ENCODE measurements around the gene TRIP13. TPM values are rescaled to one million over a fixed set of nuclear protein-coding genes. Genes with fewer than 3 reads are reported as not detected.

Gene TRIP13
- total RNA-seq, 1 donor = 4.0 TPM

DNA sequence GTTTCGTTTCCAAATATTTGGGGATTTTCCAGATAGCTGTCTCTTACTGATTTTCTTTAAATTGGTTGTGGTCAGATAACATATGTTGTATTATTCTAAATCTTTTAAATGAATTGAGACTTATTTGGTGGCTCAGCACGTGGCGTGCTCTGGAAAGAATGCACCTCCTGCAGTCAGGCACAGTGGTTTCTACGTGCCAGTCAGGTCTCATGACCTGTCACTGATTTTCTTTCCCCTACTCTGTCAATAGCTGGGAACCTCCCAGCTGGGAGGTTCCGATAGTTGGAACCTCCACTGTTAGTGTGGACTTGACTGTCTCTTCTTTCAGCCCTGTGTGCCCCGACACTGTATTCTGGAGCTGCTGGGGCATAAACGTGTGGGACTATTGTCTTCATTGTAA, 27.6 kb downstream of the TRIP13 start:
- Histone ChIP-seq H3K9me3 (ENCODE audit: low read depth, low read length) (no peaks in the 10 kb centered on the region), H3K79me2 (ENCODE audit: insufficient read depth, low read length) (no peaks in the 10 kb centered on the region), H3K27me3 (ENCODE audit: insufficient read depth, low read length) (peaks cover 2% of the 10 kb centered on the region), H3K4me2 (ENCODE audit: insufficient read depth, low read length) (no peak overlapping the region), H2AFZ (ENCODE audit: low read length) (no peak overlapping the region), H3K36me3 (ENCODE audit: insufficient read depth, low read length) (peaks cover 13% of the 10 kb centered on the region), H3K4me3 (ENCODE audit: insufficient read depth, low read length) (no peak overlapping the region), H3K4me1 (ENCODE audit: insufficient read depth, low read length) (no peaks in the 10 kb centered on the region), H4K20me1 (ENCODE audit: insufficient read depth, low read length) (no peaks in the 10 kb centered on the region), H3K27ac (ENCODE audit: low read depth, low read length) (no peak overlapping the region)
- TF ChIP-seq, protein P1, sequence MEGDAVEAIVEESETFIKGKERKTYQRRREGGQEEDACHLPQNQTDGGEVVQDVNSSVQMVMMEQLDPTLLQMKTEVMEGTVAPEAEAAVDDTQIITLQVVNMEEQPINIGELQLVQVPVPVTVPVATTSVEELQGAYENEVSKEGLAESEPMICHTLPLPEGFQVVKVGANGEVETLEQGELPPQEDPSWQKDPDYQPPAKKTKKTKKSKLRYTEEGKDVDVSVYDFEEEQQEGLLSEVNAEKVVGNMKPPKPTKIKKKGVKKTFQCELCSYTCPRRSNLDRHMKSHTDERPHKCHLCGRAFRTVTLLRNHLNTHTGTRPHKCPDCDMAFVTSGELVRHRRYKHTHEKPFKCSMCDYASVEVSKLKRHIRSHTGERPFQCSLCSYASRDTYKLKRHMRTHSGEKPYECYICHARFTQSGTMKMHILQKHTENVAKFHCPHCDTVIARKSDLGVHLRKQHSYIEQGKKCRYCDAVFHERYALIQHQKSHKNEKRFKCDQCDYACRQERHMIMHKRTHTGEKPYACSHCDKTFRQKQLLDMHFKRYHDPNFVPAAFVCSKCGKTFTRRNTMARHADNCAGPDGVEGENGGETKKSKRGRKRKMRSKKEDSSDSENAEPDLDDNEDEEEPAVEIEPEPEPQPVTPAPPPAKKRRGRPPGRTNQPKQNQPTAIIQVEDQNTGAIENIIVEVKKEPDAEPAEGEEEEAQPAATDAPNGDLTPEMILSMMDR (IDR thresholded peaks at IDR 0.05; ENCODE audit: extremely low read depth, low read depth, low read length) = no peak
- no peak for DNase-seq (ENCODE audit: insufficient read length, low spot score, missing footprints)

- Histone ChIP-seq H3K4me3 (ENCODE audit: insufficient read depth, low read length) (no peak overlapping the region), H4K20me1 (ENCODE audit: insufficient read depth, low read length) (no peaks in the 10 kb centered on the region), H3K9me3 (ENCODE audit: low read depth, low read length) (no peaks in the 10 kb centered on the region), H3K27me3 (ENCODE audit: insufficient read depth, low read length) (peaks cover 16% of the 10 kb centered on the region), H3K79me2 (ENCODE audit: insufficient read depth, low read length) (no peaks in the 10 kb centered on the region), H2AFZ (ENCODE audit: low read length) (no peak overlapping the region), H3K27ac (ENCODE audit: low read depth, low read length) (no peak overlapping the region), H3K4me2 (ENCODE audit: insufficient read depth, low read length) (no peak overlapping the region), H3K36me3 (ENCODE audit: insufficient read depth, low read length) (peaks cover 7% of the 10 kb centered on the region), H3K4me1 (ENCODE audit: insufficient read depth, low read length) (no peaks in the 10 kb centered on the region)
- no peak for DNase-seq (ENCODE audit: insufficient read length, low spot score, missing footprints)
- TF ChIP-seq, protein P1 (IDR thresholded peaks at IDR 0.05; ENCODE audit: extremely low read depth, low read depth, low read length) = no peak
Measured at GRCh38 chr5:921456-922435, 29.1 kb downstream of the TRIP13 start.

DNA sequence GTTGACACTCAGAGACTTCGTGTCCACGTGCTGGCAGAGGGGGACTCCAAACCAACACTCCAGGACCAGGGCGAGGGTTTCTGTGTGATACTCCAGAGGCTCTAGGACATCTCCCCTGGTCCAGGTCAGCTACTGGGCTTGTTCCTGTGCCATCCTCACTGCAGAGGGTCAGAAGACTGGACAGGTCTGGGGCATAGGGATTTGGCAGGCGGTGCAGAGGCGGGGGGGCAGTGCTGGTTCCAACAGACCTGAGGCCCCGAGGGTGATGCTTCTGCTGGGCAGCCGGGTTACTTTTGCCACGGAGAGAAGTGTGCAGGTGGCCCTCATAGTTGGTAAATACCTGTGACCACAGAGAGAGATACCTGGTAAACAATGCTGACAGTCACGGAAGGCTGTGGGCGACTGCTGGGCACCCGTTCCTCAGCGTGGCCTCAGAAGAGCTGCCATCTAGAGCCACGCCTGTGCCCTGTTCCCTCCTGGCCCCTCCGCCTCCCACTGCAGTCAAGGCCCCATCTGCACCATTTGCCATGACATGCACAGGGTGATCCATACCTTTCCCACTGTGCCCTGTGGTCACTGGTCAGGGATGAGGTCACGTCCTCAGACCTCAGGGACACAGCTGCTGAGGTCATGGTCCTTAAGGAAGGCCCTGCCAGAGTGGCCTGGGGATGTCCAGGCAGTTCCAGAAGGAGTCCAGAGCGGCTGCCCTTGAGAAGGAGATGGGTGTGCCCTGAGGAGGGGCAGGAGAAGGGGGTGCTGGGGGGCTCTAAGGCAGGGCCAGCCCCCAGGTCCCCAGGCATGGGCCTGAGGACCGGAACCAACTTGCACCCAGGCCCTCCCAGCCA, 30.0 kb downstream of the TRIP13 start:
- no peak overlapping the region for H2AFZ ChIP-seq (ENCODE audit: low read length)
- H3K4me3 ChIP-seq (ENCODE audit: insufficient read depth, low read length) = no peak overlapping the region
- H4K20me1 ChIP-seq (ENCODE audit: insufficient read depth, low read length) = no peaks in the 10 kb centered on the region
- peaks cover 16% of the 10 kb centered on the region for H3K27me3 ChIP-seq (ENCODE audit: insufficient read depth, low read length)
- no peak overlapping the region for H3K4me2 ChIP-seq (ENCODE audit: insufficient read depth, low read length)
- H3K4me1 ChIP-seq (ENCODE audit: insufficient read depth, low read length) = no peaks in the 10 kb centered on the region
- H3K9me3 ChIP-seq (ENCODE audit: low read depth, low read length) = no peaks in the 10 kb centered on the region
- TF ChIP-seq, protein P1 (IDR thresholded peaks at IDR 0.05; ENCODE audit: extremely low read depth, low read depth, low read length) = no peak
- H3K36me3 ChIP-seq (ENCODE audit: insufficient read depth, low read length) = peaks cover under 1% of the 10 kb centered on the region
- no peak overlapping the region for H3K27ac ChIP-seq (ENCODE audit: low read depth, low read length)
- H3K79me2 ChIP-seq (ENCODE audit: insufficient read depth, low read length) = no peaks in the 10 kb centered on the region
- no peak for DNase-seq (ENCODE audit: insufficient read length, low spot score, missing footprints)

Measured in osteoblast (primary cell).